ENCODE measurements around the gene IFNA17.
"Not testable (repeated sequence)": the region's sequence is repeated elsewhere in the genome, so short reads cannot be mapped to it uniquely, and the experiment has no call there.

Gene IFNA17

DNA sequence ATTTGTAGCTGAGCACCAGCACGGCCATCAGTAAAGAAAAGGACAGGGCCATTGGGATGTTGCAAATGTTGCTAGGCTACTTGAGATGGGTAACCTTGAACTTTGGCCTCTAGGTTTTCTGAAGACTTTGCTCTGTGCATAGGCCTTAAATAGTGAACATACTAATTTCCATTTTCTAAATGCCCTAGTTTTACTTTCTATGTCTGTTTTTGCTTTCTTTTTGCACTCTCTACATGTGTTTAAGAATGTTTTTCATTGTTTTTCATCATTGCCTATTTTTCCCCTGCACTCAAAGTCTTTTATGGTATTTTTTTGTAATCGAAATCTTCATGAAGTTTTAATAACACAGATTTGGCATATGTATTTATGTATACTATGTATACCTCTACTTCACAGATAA, at the start of gene IFNA17:
Gene IFNA17, minus strand, starts transcription at position 101 of the 400 bp plus-strand sequence. Its CDS starts 49 bp downstream, at position 52.
- DNase-seq = no peak

DNA sequence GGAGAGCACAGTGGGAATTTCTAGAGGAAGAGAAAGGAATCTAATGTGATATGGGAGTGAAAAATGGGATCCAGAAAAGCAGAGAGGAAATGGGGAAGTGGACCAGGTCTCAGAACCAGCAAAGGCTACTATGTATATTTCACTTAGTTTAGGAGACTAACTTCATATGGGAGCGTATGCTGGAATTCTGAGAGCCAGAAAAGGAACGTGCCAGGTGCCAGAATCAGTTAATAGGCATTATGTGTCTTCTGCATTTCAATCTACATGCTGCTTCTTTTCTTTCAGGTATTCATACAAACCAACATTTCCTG, 40.3 kb upstream of the IFNA17 start:
- DNase-seq = no peak

- DNase-seq = no peak
These were observed 39.7 kb upstream of the IFNA17 start for GRCh38 chr9:21267485-21268346.

- no peak for DNase-seq
These were observed 38.9 kb upstream of the IFNA17 start for GRCh38 chr9:21266733-21267484.

DNA sequence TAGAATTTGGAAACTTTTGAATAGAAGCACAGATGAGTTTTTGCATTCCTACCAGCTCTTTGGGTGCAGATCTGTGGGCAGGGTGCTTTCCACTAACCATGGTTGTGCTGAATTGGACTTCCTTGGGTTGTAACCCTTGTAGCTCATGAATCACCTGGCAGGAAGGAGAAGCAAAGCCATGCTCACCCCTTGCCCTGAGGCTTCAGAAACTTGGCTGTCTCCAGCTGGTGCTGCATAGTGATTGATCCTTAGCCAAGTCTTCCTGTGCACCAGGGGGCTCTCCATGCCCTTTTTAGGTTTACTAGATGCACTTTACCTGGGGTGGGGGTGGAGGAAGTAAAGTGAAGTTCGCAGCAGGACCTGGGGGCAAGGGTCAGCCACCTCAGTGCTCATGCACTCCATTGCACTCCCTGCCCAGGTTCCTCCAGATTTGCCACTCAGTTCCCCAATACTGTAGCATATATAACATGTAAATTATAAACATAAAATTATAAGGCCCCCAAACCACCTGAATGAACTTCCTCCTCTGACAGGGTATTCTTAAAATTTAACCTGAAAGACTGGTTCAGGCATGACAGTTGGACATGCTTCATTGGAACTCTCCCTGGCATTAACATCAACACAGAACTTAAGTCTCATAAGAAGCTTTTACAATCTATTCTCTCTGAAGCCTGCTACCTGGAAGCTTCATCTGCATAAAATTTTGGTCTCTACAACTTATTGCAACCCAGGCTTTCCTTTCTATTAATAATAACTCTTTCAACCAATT, 37.6 kb upstream of the IFNA17 start:
- DNase-seq = no peak

DNA sequence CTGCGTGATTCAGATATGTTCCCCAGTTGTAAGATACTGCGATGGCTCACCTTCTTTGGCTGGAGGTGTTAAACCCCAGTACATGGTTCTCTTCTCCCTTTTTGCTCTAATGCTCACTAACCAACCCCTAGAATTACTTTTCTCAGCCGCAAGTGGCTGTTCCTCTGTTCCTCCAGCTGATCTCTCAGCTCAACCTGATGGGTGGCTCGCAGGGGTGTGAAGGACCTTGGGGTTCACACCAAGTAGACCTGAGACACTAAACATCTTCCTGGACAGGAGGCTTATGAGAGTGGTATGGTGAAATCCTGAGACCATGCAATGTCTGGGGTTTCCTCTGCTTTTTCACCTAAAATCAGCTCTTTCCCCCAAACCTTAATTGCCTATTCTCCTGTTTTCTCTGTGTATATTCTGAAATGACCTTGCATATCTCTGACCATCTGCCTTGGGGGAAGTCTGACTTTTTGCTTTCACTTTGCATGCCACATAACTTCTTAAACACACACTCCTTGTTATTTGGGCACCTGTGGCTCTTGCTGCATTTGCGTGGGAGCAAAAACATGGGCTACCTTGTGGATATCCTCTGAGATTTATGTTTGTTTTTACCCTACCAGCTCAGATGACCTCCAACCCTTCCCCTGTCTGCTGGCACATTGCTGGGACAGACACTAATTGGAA, 27.7 kb upstream of the IFNA17 start:
- no peak for DNase-seq

DNA sequence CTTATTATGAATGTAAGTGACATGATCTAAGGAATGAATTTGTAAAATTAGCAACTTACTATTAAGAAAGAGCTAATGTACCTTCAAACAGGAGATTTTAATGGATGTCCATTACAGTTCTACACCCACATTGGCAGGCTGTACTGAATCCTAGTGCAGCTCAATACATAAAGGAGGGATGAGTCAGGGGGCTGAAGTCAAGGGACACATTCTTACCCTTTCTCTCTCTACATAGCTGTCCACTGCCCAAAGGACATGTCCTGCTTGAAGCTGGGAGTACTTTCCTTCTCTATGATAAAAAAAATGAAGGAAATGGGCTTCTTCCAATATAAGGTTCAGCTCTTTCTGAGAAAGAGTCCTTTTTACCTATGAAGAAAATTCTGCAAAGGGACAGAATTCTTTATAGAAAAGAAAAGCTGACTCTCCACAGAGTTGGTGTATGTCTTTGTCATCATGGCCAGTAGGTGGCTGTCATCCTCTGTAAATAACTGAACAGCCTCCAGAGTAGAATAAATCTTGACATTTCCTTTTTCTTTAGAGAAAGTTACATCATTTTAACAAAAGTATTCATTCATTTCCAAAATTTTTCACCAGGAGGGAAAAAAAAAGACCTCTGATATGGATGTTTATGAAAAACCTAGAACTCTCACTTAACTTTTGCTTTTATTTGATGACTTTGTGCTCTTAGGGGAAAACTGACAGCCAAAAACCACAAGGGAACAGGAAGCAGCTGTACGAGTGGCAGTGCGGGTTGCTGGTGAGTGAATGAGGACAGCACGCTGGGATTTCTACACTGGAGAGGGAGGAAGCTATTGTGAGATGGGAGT, 24.9 kb upstream of the IFNA17 start:
- no peak for DNase-seq

DNA sequence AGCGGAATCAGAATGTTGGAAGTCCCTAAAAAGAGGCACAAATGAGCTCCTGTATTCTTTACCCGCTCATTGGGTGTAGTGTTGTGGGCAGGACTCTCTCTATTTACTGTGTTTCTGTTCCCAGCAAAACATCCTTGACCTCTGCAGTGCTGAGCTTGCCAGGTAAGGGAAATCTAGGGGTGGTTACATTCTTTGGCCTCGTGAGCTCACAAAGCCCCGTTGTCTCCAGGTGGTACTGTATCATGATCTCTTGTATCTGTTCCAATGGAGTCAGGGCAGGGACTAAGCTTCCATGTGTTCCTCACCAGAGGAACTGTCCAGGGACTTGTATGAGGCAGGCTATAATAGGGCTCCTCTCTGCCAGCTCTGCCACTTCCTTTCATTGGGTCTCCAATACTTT, 23.6 kb upstream of the IFNA17 start:
- no peak for DNase-seq

DNA sequence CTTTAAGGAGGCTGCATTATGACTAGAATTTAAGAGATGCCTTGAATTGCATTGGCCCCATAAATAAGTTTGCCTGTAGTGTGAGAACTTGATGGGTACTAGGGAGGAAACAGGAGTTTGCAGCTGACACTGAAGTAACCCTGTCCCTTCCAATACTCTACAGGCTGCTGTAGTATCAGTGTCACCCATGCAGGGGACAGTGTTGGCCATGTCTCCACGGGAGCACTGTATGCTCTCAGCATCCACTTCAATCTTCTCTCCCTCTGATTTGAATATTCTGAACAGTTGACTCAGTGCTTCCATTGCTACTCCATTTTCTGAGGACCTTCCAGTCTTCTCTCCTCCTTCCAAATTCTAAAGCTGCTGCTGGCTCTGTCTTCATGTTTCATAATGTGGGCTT, 23.2 kb upstream of the IFNA17 start:
- DNase-seq = no peak

GRCh38 chr9:21244836-21245235, 16.8 kb upstream of the IFNA17 start:
- no peak for DNase-seq

GRCh38 chr9:21239911-21240310, 11.9 kb upstream of the IFNA17 start, which contains the start of gene IFNA14:
Gene IFNA14 (minus strand): TSS chr9:21240005. CDS start chr9:21239935, 70 bp downstream.
- DNase-seq = no peak

DNA sequence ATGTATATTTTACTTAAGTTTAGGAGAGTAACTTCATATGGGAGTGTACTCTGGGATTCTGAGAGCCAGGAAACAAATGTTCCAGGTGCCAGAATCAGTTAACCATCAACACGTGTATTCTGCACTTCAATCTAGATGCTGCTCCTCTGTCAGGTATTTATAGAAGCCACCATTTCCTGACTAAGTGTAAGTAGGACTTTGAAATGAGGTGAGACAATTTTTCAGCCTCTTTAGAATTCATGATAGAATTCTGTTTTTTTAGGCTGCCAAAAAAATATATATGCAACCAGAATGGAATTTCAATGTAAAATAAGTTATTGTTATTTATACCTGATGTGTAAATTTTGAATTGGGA, 8.3 kb upstream of the IFNA17 start:
- not testable (repeated sequence) for DNase-seq

GRCh38 chr9:21235468-21236359, 7.7 kb upstream of the IFNA17 start:
- DNase-seq = not testable (repeated sequence)

- no peak for DNase-seq
These were observed 6.2 kb upstream of the IFNA17 start for GRCh38 chr9:21234153-21234687.

GRCh38 chr9:21233258-21233657, 5.2 kb upstream of the IFNA17 start:
- no peak for DNase-seq

DNA sequence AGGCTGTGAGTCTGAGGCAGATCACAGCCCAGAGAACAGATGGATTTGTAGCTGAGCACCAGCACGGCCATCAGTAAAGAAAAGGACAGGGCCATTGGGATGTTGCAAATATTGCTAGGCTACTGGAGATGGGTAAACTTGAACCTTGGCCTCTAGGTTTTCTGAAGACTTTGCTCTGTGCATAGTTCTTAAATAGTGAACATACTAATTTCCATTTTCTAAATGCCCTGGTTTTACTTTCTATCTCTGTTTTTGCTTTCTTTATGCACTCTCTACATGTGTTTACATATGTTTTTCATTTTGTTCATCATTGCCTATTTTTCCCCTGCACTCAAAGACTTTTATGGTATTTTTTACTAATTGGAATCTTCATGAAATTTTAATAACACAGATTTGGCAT, 10.8 kb downstream of the IFNA17 start, which contains the start of gene IFNA16:
Gene IFNA16, minus strand, starts transcription at position 101 of the 400 bp plus-strand sequence. Its CDS starts 6 bp downstream, at position 95.
- DNase-seq = not testable (repeated sequence)

DNA sequence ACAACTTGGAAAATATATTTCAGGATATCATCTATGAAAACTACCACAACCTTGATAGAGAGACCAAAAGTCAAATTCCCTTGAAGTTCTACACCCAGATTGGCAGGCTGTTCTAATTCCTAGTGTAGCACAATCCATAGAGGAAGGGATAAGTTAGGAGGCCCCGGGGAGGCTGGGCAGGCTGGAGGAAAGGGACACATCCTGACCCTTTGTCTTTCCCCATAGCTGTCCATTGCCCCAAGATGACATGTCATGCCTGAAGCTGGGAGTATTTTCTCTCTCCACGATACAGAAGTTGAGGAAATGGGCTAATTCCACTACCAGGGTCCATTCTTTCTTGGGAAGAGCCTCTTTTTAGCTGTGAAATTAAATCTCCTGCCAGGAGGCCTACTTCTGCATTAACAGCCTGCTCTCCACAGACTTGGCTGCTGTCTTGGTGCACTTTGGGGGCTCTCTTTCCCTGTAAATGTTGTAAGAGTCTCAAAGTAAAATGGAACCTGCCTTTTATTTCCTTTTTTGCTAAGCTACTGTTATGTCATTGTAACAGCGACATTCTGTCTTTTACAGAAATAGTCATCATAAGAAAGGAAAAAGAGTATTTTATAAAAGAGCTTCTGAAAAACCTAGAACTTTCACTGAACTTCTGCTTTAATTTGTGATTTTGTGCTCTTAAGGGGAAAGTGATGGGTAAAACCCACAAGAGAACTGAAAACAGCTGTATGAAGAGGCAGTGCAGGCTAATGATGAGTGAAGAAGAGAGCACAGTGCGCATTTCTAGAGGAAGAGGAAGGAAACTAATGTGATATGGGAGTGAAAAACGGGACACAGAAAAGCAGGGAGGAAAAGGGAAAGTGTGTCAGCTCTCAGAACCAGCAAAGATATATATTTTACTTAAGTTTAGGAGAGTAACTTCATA, 14.4 kb downstream of the IFNA17 start:
- DNase-seq = not testable (repeated sequence)

DNA sequence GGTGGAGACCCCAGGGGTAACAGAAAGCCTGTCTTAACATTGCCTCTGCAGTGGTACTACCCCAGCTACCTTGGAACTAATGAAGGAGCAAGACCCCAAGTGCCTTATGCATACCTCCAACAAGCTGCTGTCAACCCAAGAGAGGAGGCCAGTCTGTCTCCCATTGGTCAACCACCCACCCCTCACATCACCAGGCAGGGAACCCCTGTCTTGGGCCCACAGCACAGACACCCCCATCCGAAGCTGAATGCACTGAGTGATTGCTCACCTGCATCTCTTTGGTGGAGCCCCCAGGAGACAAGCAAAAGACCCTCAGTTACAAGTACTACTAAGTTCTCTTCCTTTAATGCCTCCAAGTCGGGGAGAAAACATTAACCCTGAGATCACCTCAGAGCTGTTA, 15.9 kb downstream of the IFNA17 start:
- DNase-seq = not testable (repeated sequence)

DNA sequence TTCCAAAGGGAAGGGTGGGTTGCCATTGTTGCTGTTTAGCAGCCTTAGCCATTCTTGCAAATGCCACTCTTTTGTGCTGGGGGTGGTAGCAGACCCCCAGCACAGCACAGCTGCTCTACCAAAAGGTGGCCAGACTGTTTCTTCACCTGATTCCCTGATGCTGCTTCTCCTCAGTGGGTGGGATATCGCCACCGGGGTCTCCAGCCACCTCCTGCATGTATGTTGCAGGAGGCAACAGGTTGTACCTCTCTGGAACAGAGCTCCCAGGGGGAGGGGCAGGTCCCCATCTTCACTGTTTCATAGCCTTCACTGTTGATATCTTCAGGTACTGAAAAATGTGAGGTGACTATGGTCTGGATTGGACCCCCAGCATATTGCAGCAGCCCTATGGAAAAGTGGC, 17.2 kb downstream of the IFNA17 start:
- not testable (repeated sequence) for DNase-seq
